Loucy (cell line): Measurements from ENCODE around the gene C9orf153.
A peak's percentile ranks its signal among the peaks of the same experiment; 100 is the strongest.

Source experiments
- H2AFZ ChIP-seq: fragments of 200-600 bp; sonication (generic); 2 replicates; pipeline ENCODE4 v1.6.0; 2016; ENCODE audit warnings: antibody characterized with exemption, mild to moderate bottlenecking, low read length, moderate library complexity
- H3F3A ChIP-seq: fragments of 200-600 bp; 2 replicates; pipeline ENCODE4 v1.6.0; 2016; ENCODE audit warnings: antibody characterized with exemption, low read depth, mild to moderate bottlenecking
- H3K27me3 ChIP-seq: fragments of 200-600 bp; sonication (generic); 2 replicates; pipeline ENCODE4 v1.6.1; 2014; ENCODE audit warnings: low read length, mild to moderate bottlenecking; ENCODE audit not compliant: insufficient read depth, poor library complexity, severe bottlenecking
- H3K36me3 ChIP-seq: fragments of 200-600 bp; sonication (generic); 2 replicates; pipeline ENCODE4 v1.6.1; 2016; ENCODE audit warnings: low read length; ENCODE audit not compliant: insufficient read depth
- H3K4me1 ChIP-seq: fragments of 200-600 bp; sonication (generic); 2 replicates; pipeline ENCODE4 v1.5.1; 2014; ENCODE audit warnings: low read length, mild to moderate bottlenecking; ENCODE audit not compliant: insufficient read depth, poor library complexity, severe bottlenecking
- H3K4me2 ChIP-seq: fragments of 200-600 bp; sonication (generic); 2 replicates; pipeline ENCODE4 v1.6.0; 2014; ENCODE audit warnings: antibody characterized with exemption, low read length, low read depth, mild to moderate bottlenecking; ENCODE audit not compliant: poor library complexity, severe bottlenecking
- H3K4me3 ChIP-seq: fragments of 200-600 bp; sonication (generic); 2 replicates; pipeline ENCODE4 v1.5.1; 2014; ENCODE audit warnings: low read length, mild to moderate bottlenecking, mixed read lengths; ENCODE audit not compliant: poor library complexity, severe bottlenecking
- H3K79me2 ChIP-seq: fragments of 200-600 bp; sonication (generic); 2 replicates; pipeline ENCODE4 v1.6.1; 2014; ENCODE audit warnings: low read length; ENCODE audit not compliant: insufficient read depth
- H3K9ac ChIP-seq: fragments of 200-600 bp; sonication (generic); 2 replicates; pipeline ENCODE4 v1.6.0; 2014; ENCODE audit warnings: mild to moderate bottlenecking, low read depth, low read length, moderate library complexity; ENCODE audit not compliant: poor library complexity, severe bottlenecking
- H3K9me2 ChIP-seq: fragments of 200-600 bp; sonication (generic); replicated peaks from 2 replicates; pipeline ENCODE4 v1.6.1; 2016; ENCODE audit warnings: low read depth, low read length, mixed read lengths
- H3K9me3 ChIP-seq: fragments of 200-600 bp; sonication (generic); 2 replicates; pipeline ENCODE4 v1.6.1; 2014; ENCODE audit warnings: mild to moderate bottlenecking, antibody characterized with exemption, low read length, low read depth; ENCODE audit not compliant: insufficient read depth
- H4K20me1 ChIP-seq: fragments of 200-600 bp; sonication (generic); 2 replicates; pipeline ENCODE4 v1.6.0; 2014; ENCODE audit warnings: antibody characterized with exemption, low read length, mild to moderate bottlenecking; ENCODE audit not compliant: insufficient read depth, poor library complexity, severe bottlenecking
- EZH2phosphoT487 ChIP-seq: fragments of 200-600 bp; IDR thresholded peaks from 2 replicates; pipeline ENCODE4 v1.6.1; 2018; ENCODE audit warnings: antibody characterized with exemption, mild to moderate bottlenecking, moderate library complexity, borderline replicate concordance
- TF ChIP-seq, protein P1 (sequence below): fragments of 200-600 bp; sonication (generic); conservative IDR thresholded peaks from 2 replicates; pipeline ENCODE4 v1.5.1; 2014; ENCODE audit warnings: mild to moderate bottlenecking, antibody characterized with exemption, low read length

The C9orf153 gene

DNA sequence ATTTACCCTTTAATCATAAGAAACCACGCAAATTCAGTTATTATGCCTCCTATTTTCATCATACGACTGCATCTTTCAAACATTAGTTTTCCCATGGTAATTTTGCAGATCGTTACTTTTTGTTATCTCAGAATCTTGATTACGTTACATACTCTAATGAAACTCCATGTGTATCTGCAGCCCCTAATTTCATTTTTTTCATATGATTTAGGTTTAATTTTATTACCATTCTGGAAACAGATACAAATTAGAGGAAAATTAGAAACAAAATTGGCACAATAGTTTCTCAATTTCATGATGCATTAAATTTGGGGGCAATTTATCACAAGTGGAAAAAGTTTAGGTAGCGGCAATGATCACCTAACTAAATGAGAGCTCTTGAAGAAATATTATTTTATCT is 52.3 kb downstream of the C9orf153 start:
- H3K9ac ChIP-seq, result no peak overlapping the region
- H2AFZ ChIP-seq, result no peak overlapping the region
- H3K4me3 ChIP-seq, result no peak overlapping the region
- H3K79me2 ChIP-seq, result no peaks in the 10 kb centered on the region
- H3K27me3 ChIP-seq, result no peaks in the 10 kb centered on the region
- H3K4me2 ChIP-seq, result no peak overlapping the region
- H3K9me2 ChIP-seq, result no peaks in the 10 kb centered on the region
- no peak for TF ChIP-seq EZH2phosphoT487
- TF ChIP-seq, protein P1, sequence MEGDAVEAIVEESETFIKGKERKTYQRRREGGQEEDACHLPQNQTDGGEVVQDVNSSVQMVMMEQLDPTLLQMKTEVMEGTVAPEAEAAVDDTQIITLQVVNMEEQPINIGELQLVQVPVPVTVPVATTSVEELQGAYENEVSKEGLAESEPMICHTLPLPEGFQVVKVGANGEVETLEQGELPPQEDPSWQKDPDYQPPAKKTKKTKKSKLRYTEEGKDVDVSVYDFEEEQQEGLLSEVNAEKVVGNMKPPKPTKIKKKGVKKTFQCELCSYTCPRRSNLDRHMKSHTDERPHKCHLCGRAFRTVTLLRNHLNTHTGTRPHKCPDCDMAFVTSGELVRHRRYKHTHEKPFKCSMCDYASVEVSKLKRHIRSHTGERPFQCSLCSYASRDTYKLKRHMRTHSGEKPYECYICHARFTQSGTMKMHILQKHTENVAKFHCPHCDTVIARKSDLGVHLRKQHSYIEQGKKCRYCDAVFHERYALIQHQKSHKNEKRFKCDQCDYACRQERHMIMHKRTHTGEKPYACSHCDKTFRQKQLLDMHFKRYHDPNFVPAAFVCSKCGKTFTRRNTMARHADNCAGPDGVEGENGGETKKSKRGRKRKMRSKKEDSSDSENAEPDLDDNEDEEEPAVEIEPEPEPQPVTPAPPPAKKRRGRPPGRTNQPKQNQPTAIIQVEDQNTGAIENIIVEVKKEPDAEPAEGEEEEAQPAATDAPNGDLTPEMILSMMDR, result no peak
- no peaks in the 10 kb centered on the region for H3K9me3 ChIP-seq
- H3F3A ChIP-seq, result no peaks in the 10 kb centered on the region
- no peaks in the 10 kb centered on the region for H3K36me3 ChIP-seq
- no peaks in the 10 kb centered on the region for H3K4me1 ChIP-seq
- H4K20me1 ChIP-seq, result no peaks in the 10 kb centered on the region

- no peaks in the 10 kb centered on the region for H3K79me2 ChIP-seq
- no peak overlapping the region for H3K4me2 ChIP-seq
- no peak overlapping the region for H3K9ac ChIP-seq
- H3K4me3 ChIP-seq, result no peak overlapping the region
- no peaks in the 10 kb centered on the region for H3K36me3 ChIP-seq
- no peaks in the 10 kb centered on the region for H3K27me3 ChIP-seq
- no peaks in the 10 kb centered on the region for H3F3A ChIP-seq
- H3K4me1 ChIP-seq, result no peaks in the 10 kb centered on the region
- no peaks in the 10 kb centered on the region for H4K20me1 ChIP-seq
- no peaks in the 10 kb centered on the region for H3K9me3 ChIP-seq
- no peak overlapping the region for H2AFZ ChIP-seq
- TF ChIP-seq, protein P1, result peak; percentile 90
- TF ChIP-seq EZH2phosphoT487, result no peak
- H3K9me2 ChIP-seq, result no peaks in the 10 kb centered on the region
These were observed 57.0 kb downstream of the C9orf153 start for GRCh38 chr9:86202338-86202882.

- Histone ChIP-seq H3K9ac (no peak overlapping the region), H2AFZ (no peak overlapping the region), H3K9me3 (no peaks in the 10 kb centered on the region), H3K4me2 (no peak overlapping the region), H3K9me2 (no peaks in the 10 kb centered on the region), H3K27me3 (no peaks in the 10 kb centered on the region), H3K4me1 (no peaks in the 10 kb centered on the region), H3K4me3 (no peak overlapping the region), H3K79me2 (no peaks in the 10 kb centered on the region), H3F3A (no peaks in the 10 kb centered on the region), H3K36me3 (no peaks in the 10 kb centered on the region), H4K20me1 (no peaks in the 10 kb centered on the region)
- TF ChIP-seq, protein P1, result no peak
- TF ChIP-seq EZH2phosphoT487, result no peak
These were observed 57.8 kb downstream of the C9orf153 start for GRCh38 chr9:86201474-86202337.
